Activated CD8-positive, alpha-beta memory T cell treated with anti-CD3 and anti-CD28 coated beads, Interleukin-2, amount 50 U/mL, for 48 hours (primary cell): ENCODE data around the gene OFD1.

Source experiments
- DNase-seq: peaks from one replicate; pipeline ENCODE4 v3.0.0-alpha.2; 2020

Gene OFD1

DNA sequence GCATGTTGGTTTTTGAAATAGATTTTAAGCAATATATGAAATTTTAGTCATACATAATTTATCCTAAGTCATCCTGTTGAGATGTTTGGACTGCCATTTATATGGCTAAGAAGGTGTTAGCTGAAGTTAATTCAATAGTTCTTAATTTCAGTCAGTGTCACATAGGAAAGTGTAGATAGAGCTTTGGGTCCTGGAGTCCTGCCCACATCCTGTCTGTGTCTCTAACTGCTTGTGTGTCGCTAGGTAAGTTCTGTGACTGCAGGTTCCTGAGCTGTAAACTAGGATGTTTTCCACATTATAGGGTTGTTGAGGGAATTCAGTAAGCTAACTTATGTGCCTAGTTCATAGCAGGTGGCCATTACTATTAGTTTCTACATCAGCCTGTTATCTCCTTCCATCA, 20.7 kb downstream of the OFD1 start:
- no peak for DNase-seq

DNA sequence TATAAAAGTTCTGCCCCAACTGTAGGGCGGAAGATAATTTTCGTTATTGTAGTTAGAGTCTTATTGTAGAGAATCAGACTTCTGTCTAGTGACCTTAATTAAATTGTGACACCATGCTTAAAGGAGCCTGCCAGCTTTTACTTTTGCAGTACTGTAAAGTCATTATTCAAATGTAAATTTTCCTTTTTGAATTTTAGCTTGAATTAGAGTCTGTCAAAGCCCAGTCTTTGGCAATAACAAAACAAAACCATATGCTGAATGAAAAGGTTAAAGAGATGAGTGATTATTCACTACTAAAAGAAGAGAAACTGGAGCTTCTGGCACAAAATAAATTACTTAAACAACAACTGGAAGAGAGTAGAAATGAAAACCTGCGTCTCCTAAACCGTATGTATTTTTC, 21.8 kb downstream of the OFD1 start:
- DNase-seq = no peak

DNA sequence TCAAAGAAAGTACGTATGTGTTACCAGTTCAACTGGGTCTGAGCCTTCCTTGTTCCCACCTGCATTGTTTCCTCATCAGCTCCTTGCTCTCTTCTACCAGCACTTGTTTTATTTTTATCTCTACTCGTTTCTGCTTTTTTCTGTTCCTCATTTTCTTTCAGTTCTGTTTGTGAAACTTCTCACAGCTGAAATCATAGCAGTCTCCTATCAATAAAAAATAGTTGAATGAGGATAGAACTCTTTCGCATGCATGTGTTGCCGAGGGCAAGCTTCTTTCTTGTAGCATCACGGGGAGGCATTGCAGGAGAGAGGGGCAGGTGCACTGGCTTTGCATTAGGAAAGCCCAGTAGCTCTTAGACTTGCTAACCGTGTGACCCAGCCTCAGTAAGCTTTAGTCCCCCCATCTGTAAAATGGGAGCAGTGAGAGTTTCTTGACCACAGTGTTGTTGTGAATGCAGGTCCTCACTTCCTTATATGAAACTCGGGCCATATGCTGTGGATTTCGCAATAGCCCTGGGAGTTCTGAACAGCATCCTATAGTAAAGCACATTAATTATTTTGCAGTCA, 24.7 kb downstream of the OFD1 start:
- DNase-seq = no peak

GRCh38 chrX:13760426-13760825, 25.9 kb downstream of the OFD1 start:
- DNase-seq = no peak

DNA sequence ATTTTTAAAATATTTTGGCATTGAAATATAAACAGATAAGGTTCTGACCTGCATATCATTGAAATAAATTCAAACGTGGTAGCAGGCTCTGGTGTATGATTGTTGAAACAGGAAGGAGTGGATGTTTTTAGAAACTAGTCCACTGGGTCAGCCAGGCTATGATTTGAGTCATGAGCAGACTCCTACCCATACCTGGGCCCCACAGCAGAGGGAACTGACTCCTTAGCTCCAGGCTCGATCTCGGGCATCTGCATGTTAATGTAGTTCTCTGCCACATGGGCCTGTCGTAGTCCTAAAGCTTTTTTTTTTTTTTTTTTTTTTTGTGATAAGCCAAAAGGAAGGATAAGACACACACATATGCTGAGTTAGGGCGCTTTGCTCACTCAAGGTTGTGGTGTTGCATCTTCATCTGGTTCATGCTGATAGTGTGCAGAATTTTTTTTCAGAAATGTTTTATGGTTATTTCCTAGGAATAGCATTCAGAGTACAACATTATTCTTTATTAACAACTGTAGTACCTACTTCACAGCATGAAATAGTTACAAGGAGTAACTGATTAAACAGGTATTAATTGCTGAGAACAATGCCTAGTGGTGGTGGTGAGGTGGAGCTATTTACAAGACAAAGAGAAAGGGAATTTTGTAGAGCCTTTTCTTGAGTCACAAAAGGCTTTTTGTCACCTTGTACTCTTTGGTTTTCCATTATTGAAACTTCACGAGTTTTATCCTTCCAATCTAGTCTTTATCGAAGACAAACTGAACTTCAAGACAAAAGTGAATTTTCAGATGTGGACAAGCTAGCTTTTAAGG, 27.3 kb downstream of the OFD1 start:
- no peak for DNase-seq

DNA sequence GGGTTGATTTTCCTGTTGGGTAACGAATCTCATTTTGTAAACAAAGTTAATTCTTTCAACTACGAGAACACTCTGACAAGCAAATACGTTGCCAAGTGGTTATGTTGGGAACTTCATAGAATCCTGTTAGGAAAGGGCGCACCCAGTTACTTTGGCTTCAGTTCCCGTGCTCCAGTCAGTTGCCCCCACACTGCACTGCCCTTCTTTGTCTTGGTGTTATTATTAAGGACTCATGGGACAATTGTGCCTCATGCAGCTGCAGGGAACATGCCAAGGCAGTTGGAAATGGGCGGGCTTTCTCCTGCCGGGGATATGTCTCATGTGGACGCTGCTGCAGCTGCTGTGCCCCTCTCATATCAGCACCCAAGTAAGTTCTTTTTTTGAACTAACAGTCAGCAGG, 28.9 kb downstream of the OFD1 start:
- DNase-seq = no peak

GRCh38 chrX:13764281-13764680, 29.7 kb downstream of the OFD1 start:
- no peak for DNase-seq

DNA sequence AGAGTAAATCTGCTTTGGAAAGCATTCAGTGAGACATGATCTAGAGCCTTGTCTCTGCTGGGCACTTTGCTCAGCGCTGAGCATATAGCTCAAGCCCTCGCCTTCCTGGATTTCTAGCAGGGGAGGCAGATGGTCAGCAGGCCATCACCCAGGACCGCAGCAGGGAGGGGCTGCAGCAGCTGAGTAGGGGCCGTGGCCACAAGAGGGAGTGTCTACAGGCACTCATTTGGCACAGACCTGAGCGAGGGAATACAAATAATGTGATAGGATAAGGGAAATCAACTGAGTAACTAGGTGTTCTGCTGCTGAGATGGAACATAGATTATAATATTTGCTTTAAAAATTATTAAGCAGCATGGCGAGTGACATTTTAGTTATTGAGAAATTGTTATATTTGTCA, 30.2 kb downstream of the OFD1 start:
- DNase-seq = no peak

DNA sequence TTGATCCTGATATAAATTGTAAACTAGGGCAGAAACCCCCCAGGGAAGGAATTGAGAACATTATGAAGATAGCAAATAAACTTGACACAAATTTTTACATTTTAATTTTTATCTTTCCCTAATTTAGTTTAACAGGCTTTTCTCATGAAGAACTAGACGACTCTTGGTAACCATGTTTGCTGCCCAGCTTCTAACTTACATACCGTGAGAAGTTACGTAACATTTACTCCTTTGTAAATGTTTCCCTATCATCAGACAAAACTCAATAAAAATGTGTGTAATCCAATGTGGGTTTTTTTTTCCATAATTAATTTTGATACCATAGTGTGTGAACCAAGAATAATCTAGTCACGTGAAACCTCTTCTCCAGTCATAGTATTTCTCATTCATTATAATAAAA, 34.4 kb downstream of the OFD1 start:
- DNase-seq = no peak

DNA sequence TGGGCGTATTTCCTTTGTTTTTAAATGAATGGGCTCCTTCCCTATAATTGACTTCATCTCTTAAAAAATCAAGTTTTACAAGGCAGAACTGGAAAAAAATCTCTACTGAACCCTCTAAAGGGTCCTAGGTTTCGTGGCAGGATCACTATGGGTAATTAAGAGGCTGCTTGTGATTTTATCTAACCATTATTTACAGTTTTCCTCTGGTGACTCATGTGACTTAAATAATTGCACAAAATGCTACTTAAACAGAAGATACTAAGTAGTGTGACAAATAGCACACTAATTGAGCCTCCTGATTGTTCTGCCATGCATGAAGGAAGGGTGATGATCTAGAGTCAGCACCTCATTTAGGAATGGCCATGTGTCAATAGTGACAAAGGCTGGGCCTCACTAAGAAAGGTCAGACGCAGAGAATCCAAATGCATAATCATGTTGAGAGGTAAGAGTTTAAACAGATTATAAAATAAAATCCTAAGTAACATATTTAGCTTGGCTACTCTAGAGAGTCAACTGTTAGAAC, 35.5 kb downstream of the OFD1 start:
- DNase-seq = no peak

DNA sequence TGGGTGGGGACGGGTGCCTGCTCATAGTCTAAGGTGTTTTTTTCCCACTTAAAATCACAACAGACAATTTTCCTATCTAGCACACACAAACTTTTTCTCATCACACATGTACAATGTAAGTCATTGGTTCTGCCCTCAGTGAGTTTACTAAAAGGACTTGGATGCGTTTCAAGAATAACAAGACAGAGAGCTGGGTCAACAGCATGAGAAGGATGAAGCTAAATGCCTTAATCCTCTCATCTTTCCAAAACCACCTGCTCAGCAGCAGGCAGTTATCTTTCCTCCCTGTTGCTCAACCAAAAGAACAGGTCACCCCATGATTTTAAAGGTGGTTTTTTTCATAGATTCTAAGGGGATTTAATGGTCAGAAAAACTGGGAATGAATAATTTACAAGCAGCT, 40.1 kb downstream of the OFD1 start:
- no peak for DNase-seq

- no peak for DNase-seq
Measured at GRCh38 chrX:13775837-13776236, 41.3 kb downstream of the OFD1 start.

- no peak for DNase-seq
Measured at GRCh38 chrX:13776387-13776786, 41.8 kb downstream of the OFD1 start.

DNA sequence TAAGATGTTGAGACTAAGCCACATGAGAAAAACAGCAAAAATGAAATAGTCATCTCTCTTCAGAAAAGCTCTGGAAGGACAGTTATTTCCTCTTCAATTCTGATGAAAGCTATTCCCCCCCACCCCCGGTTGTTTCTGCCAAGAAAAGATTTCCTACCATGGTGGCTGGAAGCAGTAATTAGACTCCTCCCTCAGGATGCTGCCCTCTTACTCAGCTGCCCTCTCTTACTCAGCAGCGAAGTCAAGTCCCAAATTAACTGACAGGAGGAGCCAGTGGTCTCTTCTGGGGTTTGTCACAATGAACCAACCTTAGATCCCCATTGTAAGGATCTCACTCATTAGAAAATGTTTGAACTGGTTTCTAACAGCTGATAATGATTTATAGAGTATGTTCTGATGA, 44.4 kb downstream of the OFD1 start:
- no peak for DNase-seq

DNA sequence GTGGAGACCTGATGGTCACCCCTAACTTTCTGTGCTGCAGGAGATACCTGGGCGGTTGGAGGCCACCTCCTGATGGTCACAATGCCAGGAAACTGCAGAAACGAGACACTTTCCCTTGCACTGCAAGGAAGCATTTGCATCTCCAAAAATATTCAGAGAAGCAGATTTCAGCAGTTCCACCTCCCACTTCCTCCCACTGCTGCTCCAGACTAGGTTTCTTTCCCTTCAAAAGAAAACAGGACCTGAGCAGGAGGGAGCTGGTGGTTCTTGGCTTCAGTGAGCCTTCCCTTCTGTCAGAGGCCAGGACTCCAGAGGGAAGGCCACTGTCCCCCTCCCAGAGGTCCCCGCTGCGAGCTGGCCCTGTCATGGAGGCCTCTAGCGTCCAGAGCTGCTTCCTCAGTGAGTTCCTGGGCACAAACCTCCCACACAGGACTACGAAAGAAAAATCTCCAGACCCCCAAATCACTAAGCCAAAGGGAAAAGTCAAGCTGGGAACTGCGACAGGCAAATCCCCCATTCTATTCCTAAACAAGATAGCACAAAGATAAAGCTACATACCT, 46.4 kb downstream of the OFD1 start:
- DNase-seq = no peak

- DNase-seq = no peak
Measured at GRCh38 chrX:13786048-13786447, 51.5 kb downstream of the OFD1 start.

- no peak for DNase-seq
Measured at GRCh38 chrX:13790206-13791131, 55.9 kb downstream of the OFD1 start.

DNA sequence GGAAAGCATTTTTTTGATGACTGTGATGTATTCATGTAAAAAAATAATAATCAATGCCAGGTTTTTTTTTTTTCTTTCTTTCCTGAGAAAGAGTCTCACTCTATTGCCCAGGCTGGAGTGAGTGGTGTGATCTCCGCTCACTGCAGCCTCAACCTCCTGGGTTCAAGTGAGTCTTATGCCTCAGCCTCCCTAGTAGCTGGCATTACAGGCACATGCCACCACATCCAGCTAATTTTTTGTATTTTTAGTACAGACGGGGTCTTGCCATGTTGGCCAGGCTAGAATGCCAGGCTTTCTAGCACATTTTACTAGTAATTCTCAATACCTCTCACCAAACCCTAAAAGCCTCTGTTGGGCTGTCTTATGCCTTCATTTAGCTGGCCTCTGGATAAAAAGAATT, 56.6 kb downstream of the OFD1 start:
- DNase-seq = no peak

DNA sequence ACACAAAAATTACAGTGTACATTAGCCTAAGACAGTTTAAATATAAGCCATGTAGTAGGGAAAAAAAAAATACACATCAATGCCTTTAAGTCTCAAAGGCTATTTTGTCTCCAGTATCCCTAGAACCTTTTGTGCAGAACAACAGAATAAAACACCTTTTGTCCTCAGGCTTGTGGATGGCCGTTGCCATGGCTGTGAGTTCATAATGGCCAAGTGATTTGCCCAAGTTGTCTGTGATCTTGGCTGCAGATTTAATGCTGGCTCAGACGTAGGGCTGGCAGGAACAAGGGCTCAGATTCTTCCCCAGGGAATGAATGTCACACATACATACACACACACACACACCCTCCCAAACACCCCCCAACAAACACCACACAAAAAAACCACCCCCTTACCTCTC, 57.0 kb downstream of the OFD1 start:
- no peak for DNase-seq

DNA sequence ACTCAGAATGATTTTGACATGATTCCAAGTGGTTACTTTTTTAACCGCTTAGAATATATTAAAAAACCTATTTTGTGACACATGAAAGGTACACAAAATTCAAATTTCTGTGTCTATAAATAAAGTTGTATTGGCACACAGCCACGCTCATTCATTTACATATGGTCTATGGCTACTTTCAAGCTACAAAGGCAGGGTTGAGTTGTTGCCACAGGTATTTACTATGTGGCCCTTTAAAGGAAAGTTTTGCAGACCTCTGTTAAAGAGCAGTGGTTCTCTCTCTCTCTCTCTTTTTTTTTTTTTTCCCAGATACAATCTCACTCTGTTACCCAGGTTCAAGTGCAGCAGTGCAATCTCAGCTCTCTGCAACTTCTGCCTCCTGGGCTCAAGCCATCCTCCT, 59.3 kb downstream of the OFD1 start:
- no peak for DNase-seq

GRCh38 chrX:13794417-13794816, 59.9 kb downstream of the OFD1 start:
- DNase-seq = no peak

DNA sequence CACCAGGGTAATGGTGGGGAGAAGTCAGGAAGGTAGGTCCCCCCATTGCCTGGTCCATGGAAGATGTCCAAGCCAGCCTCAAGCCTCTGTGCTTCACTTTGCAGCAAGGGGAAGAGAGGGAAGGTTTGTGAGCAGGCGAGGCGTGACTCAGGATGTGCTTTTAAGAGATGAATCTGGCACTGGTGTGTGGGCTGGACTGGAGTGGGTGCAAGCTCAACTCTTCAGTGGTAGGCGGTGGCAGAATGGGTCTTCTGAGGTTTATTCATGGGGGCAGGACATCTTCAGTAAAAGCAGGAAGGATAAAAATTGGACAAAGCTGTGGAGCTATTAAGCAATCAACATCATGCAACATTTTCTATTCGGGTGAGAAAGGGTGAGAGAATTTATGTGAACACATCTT, 63.0 kb downstream of the OFD1 start:
- DNase-seq = no peak

- no peak for DNase-seq
Measured at GRCh38 chrX:13798184-13798583, 63.6 kb downstream of the OFD1 start.
